IMR-90 (cell line): Measurements from ENCODE around the gene ZNRF3. TPM values are rescaled to one million over a fixed set of nuclear protein-coding genes. Genes with fewer than 3 reads are reported as not detected.
A peak's percentile ranks its signal among the peaks of the same experiment; 100 is the strongest.

ENCODE experiments used
- ATAC-seq: fragments of 200-7000 bp; cut with Tn5 transposase; 2 replicates; pipeline ENCODE4 v1.9.1; 2020; ENCODE audit warnings: low read depth, mild to moderate bottlenecking, moderate library complexity
- BruUV-seq: library from RNA; stranded (reverse); fragments of 400-500 nt; replicated peaks from 2 replicates; lab custom pipeline; 2021; lab: Mats Ljungman, UMichigan
- CTCF ChIA-PET: fragments of 300-600 bp; formaldehyde crosslinking; extraction: SDS; loops from one replicate; lab custom pipeline; 2021; ENCODE audit warnings: antibody characterized with exemption; lab: Yijun Ruan, JAX
- POLR2A ChIA-PET: fragments of 300-600 bp; sonication (Branson Sonifier 250); formaldehyde crosslinking; loops from one replicate; lab custom pipeline; 2022; ENCODE audit warnings: antibody characterized with exemption; ENCODE audit not compliant: unreplicated experiment; lab: Charles Lee
- DNase-seq: peaks from one replicate; pipeline ENCODE4 v3.0.0; 2013
- H2AFZ ChIP-seq: replicated peaks from 2 replicates; pipeline ENCODE3; 2013; ENCODE audit warnings: low read length, mild to moderate bottlenecking; ENCODE audit not compliant: poor library complexity
- H2AK5ac ChIP-seq: 2 replicates; pipeline ENCODE4 v1.6.1; 2013; ENCODE audit warnings: low read depth, low read length, inconsistent platforms
- H2AK9ac ChIP-seq: replicated peaks from 2 replicates; pipeline ENCODE3; 2013; ENCODE audit warnings: mild to moderate bottlenecking, low read depth, low read length, moderate library complexity; ENCODE audit not compliant: poor library complexity
- H2BK120ac ChIP-seq: 2 replicates; pipeline ENCODE4 v1.6.1; 2013; ENCODE audit warnings: low read depth, low read length, inconsistent platforms
- H2BK15ac ChIP-seq: 3 replicates; pipeline ENCODE4 v1.6.1; 2013; ENCODE audit warnings: low read depth, low read length, inconsistent platforms
- H2BK20ac ChIP-seq: 2 replicates; pipeline ENCODE4 v1.6.1; 2013; ENCODE audit warnings: low read depth, mild to moderate bottlenecking, inconsistent platforms, low read length, moderate library complexity
- H2BK5ac ChIP-seq: 2 replicates; pipeline ENCODE4 v1.6.1; 2013; ENCODE audit warnings: mild to moderate bottlenecking, low read depth, low read length, inconsistent platforms; ENCODE audit not compliant: poor library complexity, severe bottlenecking
- H3K14ac ChIP-seq: replicated peaks from 2 replicates; pipeline ENCODE4 v1.6.1; 2013; ENCODE audit warnings: low read depth, low read length, inconsistent platforms
- H3K18ac ChIP-seq: 2 replicates; pipeline ENCODE4 v1.6.1; 2013; ENCODE audit warnings: low read depth, low read length, control low read depth
- H3K23ac ChIP-seq: 2 replicates; pipeline ENCODE4 v1.6.1; 2013; ENCODE audit warnings: low read depth, low read length, inconsistent platforms
- H3K27ac ChIP-seq: 2 replicates; pipeline ENCODE4 v1.5.1; 2013; ENCODE audit warnings: mild to moderate bottlenecking, control low read depth, low read length; ENCODE audit not compliant: insufficient read depth
- H3K27me3 ChIP-seq: 2 replicates; pipeline ENCODE4 v1.6.1; 2013; ENCODE audit warnings: low read length; ENCODE audit not compliant: control insufficient read depth, insufficient read depth
- H3K36me3 ChIP-seq: 2 replicates; pipeline ENCODE4 v1.6.1; 2013; ENCODE audit warnings: low read length, mixed read lengths; ENCODE audit not compliant: control insufficient read depth, insufficient read depth
- H3K4ac ChIP-seq: 2 replicates; pipeline ENCODE4 v1.6.1; 2013; ENCODE audit warnings: low read depth, low read length, inconsistent platforms
- H3K4me1 ChIP-seq: 2 replicates; pipeline ENCODE4 v1.6.1; 2013; ENCODE audit warnings: low read length, mixed read lengths; ENCODE audit not compliant: control insufficient read depth, insufficient read depth
- H3K4me2 ChIP-seq: 2 replicates; pipeline ENCODE4 v1.6.1; 2013; ENCODE audit warnings: low read depth, mild to moderate bottlenecking, control low read depth, low read length, moderate library complexity
- H3K4me3 ChIP-seq: 2 replicates; pipeline ENCODE4 v1.5.1; 2013; ENCODE audit warnings: low read depth, mild to moderate bottlenecking, control low read depth, low read length, moderate library complexity; ENCODE audit not compliant: insufficient read depth
- H3K56ac ChIP-seq: 2 replicates; pipeline ENCODE4 v1.6.1; 2013; ENCODE audit warnings: low read length, inconsistent platforms; ENCODE audit not compliant: insufficient read depth; ENCODE audit errors: extremely low read depth
- H3K79me1 ChIP-seq, 2 experiments: 2 replicates each; pipeline ENCODE4 v1.6.1; 2013; ENCODE audit warnings: low read length in 2 of 2, inconsistent platforms in 1 of 2, low read depth in 1 of 2
- H3K9ac ChIP-seq: 2 replicates; pipeline ENCODE4 v1.6.1; 2013; ENCODE audit warnings: low read depth, low read length, control low read depth
- H3K9me1 ChIP-seq: 2 replicates; pipeline ENCODE4 v1.6.1; 2013; ENCODE audit warnings: low read length, inconsistent platforms; ENCODE audit not compliant: insufficient read depth
- H3K9me3 ChIP-seq: 2 replicates; pipeline ENCODE4 v1.6.1; 2013; ENCODE audit warnings: low read length; ENCODE audit not compliant: control insufficient read depth, insufficient read depth
- H4K20me1 ChIP-seq: 2 replicates; pipeline ENCODE4 v1.6.1; 2013; ENCODE audit warnings: low read length, inconsistent platforms; ENCODE audit not compliant: insufficient read depth
- H4K5ac ChIP-seq: 2 replicates; pipeline ENCODE4 v1.6.1; 2013; ENCODE audit warnings: mild to moderate bottlenecking, low read depth, low read length, control low read depth
- H4K8ac ChIP-seq, 2 experiments: 2 replicates each; pipeline ENCODE4 v1.6.1; 2013; ENCODE audit warnings: low read depth in 2 of 2, low read length in 2 of 2, control low read depth in 1 of 2, inconsistent platforms in 1 of 2
- H4K91ac ChIP-seq: 2 replicates; pipeline ENCODE4 v1.6.1; 2013; ENCODE audit warnings: low read depth, low read length, inconsistent platforms; ENCODE audit not compliant: insufficient read depth
- MAFK ChIP-seq: IDR thresholded peaks from 2 replicates; pipeline ENCODE4 v1.6.1; 2012; ENCODE audit warnings: low read depth, low read length, improper control_type of control experiment
- MAZ ChIP-seq: IDR thresholded peaks from 2 replicates; pipeline ENCODE4 v1.6.1; 2012; ENCODE audit warnings: low read depth, mild to moderate bottlenecking, low read length, improper control_type of control experiment, moderate library complexity, borderline replicate concordance
- WGBS, 2 experiments: methylation state at CpG; one replicate each; pipeline versions ENCODE4 v1.1.5 to v1.1.7; 2013; ENCODE audit warnings: missing lambda C conversion rate in 2 of 2; ENCODE audit not compliant: insufficient read length in 1 of 2; ENCODE audit errors: extremely low coverage in 2 of 2; 5-methylcytosine and 5-hydroxymethylcytosine counted together
- dilution Hi-C: fragments of 300-500 bp; cut with HindIII; formaldehyde crosslinking; loops from one replicate; pipeline ENCODE4 v1.14.3; 2018; ENCODE audit warnings: low sequenced_read_pairs; ENCODE audit not compliant: unreplicated experiment
- in situ Hi-C: fragments of 300-500 bp; cut with MboI; formaldehyde crosslinking; loops from 3 replicates; pipeline ENCODE4 v1.14.3; 2019; ENCODE audit warnings: low sequenced_read_pairs, inconsistent platforms, mixed read lengths
- intact Hi-C: fragments of 100-400 bp; cut with micrococcal nuclease; formaldehyde crosslinking; loops from 2 replicates; pipeline ENCODE4 v1.10.0; 2022
- polyA plus RNA-seq, 3 experiments: library from polyadenylated mRNA; depleted of rRNA; stranded (reverse); fragments of >200 nt; gene quantifications; 2 replicates each; pipeline ENCODE4 v1.2.3, GENCODE V29; 2012; ENCODE audit warnings: low replicate concordance in 1 of 3
- total RNA-seq: library from RNA; depleted of rRNA; stranded (reverse); fragments of >200 nt; gene quantifications from 2 replicates; pipeline ENCODE4 v1.2.3, GENCODE V29; 2012

Gene ZNRF3
- total and polyA plus RNA-seq, 2 of the 4 experiments (the other 2 are of a cell fraction): 1.4 to 2.4 TPM

- Histone ChIP-seq H2AK9ac (no peak overlapping the region), H3K9ac (no peak overlapping the region), H3K27me3 (no peaks in the 10 kb centered on the region), H3K79me1 (peaks cover 20 to 22% of the 10 kb centered on the region in 2 experiments; a peak in 3 of 4 replicates), H2AK5ac (no peak overlapping the region), H3K4me1 (peaks cover 4% of the 10 kb centered on the region; the same call in 1 of the 2 replicates), H4K91ac (no peak overlapping the region), H3K23ac (no peak overlapping the region), H4K8ac (no peak overlapping the region), H3K4me3 (no peak overlapping the region), H2BK5ac (no peak overlapping the region), H2BK120ac (no peak overlapping the region), H3K14ac (no peak overlapping the region), H3K9me3 (no peaks in the 10 kb centered on the region), H3K27ac (no peak overlapping the region), H4K5ac (no peak overlapping the region), H2BK15ac (no peak overlapping the region), H3K18ac (no peak overlapping the region), H3K4ac (no peak overlapping the region), H2BK20ac (no peak overlapping the region), H2AFZ (no peak overlapping the region), H3K36me3 (no peaks in the 10 kb centered on the region), H4K20me1 (no peaks in the 10 kb centered on the region), H3K9me1 (peaks cover 12% of the 10 kb centered on the region; the same call in 1 of the 2 replicates), H3K56ac (no peak overlapping the region), H3K4me2 (no peak overlapping the region)
- no CpG with 5 or more reads among the region's 2 CpGs for WGBS, 2 experiments
- CTCF ChIA-PET: interaction anchor here (0.6 to 0.8 kb wide), 3 partner anchors 40 to 275 kb away, joined by 4 to 9 read pairs (median 7); no protein-coding TSS in a partner anchor
- TF ChIP-seq MAZ (no peak), MAFK (peak; percentile 57)
- intact Hi-C loops (no loop called here), in situ Hi-C loops (no loop called here), dilution Hi-C loops (no loop called here)
- DNase-seq: no peak
- BruUV-seq: no TSS peak
- POLR2A ChIA-PET: no interaction called here
- no peak for ATAC-seq
Measured at GRCh38 chr22:28927630-28928029, 44.3 kb downstream of the ZNRF3 start.
